HG02885 (cell line): Measurements from ENCODE around the gene TNFSF13.

Source experiments
- ATAC-seq: cut with Tn5 transposase; IDR thresholded peaks from one replicate; pipeline ENCODE4 v1.9.1; 2021; ENCODE audit warnings: mild to moderate bottlenecking; ENCODE audit not compliant: unreplicated experiment, poor library complexity

Gene TNFSF13

GRCh38 chr17:7573324-7574080, 15.0 kb downstream of the TNFSF13 start:
- ATAC-seq: peak; percentile 21

- ATAC-seq: no peak
Observed at GRCh38 chr17:7574176-7574953, 15.8 kb downstream of the TNFSF13 start.

- no peak for ATAC-seq
Observed at GRCh38 chr17:7575481-7575883, 16.9 kb downstream of the TNFSF13 start.

- no peak for ATAC-seq
Observed at GRCh38 chr17:7575959-7576358, 17.4 kb downstream of the TNFSF13 start.

GRCh38 chr17:7576432-7576937, 17.9 kb downstream of the TNFSF13 start:
- ATAC-seq: no peak

GRCh38 chr17:7577327-7578199, 19.0 kb downstream of the TNFSF13 start:
- no peak for ATAC-seq

GRCh38 chr17:7579001-7579833, 20.7 kb downstream of the TNFSF13 start, which contains the start of gene CD68:
TSS of gene CD68 (plus strand) at chr17:7579638. CDS start at chr17:7579678, 40 bp downstream.
- peak; percentile 46 for ATAC-seq

GRCh38 chr17:7579834-7580603, 21.5 kb downstream of the TNFSF13 start:
- ATAC-seq: no peak

GRCh38 chr17:7580604-7581575, 22.3 kb downstream of the TNFSF13 start:
- no peak for ATAC-seq

- no peak for ATAC-seq
Observed at GRCh38 chr17:7582396-7583252, 24.1 kb downstream of the TNFSF13 start.

GRCh38 chr17:7583253-7584109, 24.9 kb downstream of the TNFSF13 start, which contains the start of gene MPDU1:
TSS of gene MPDU1 (plus strand) at chr17:7583852. CDS start at chr17:7583863, 11 bp downstream.
- peak; percentile 75 for ATAC-seq

GRCh38 chr17:7586673-7587419, 28.3 kb downstream of the TNFSF13 start:
- no peak for ATAC-seq

- ATAC-seq: no peak
Observed at GRCh38 chr17:7587420-7588151, 29.0 kb downstream of the TNFSF13 start.

GRCh38 chr17:7588553-7589203, 30.1 kb downstream of the TNFSF13 start:
- no peak for ATAC-seq
